A549 (cell line): ENCODE results near the gene BST1. TPM values are rescaled to one million over a fixed set of nuclear protein-coding genes. Genes with fewer than 3 reads are reported as not detected.

Experiments used
- ATAC-seq, 2 experiments: fragments of 200-7000 bp in 1 of 2; fragments of >200 bp in 1 of 2; cut with Nextera tagmentation in 1 of 2; cut with Tn5 transposase in 1 of 2; 3 replicates each; pipeline versions ENCODE4 v1.8.0 to v1.9.1; 2018 to 2020; ENCODE audit warnings: mild to moderate bottlenecking in 1 of 2, moderate library complexity in 1 of 2
- CTCF ChIA-PET: fragments of 300-600 bp; sonication (Branson Sonifier 250); formaldehyde crosslinking; extraction: SDS; loops from one replicate; lab custom pipeline; 2021; ENCODE audit warnings: antibody characterized with exemption, inconsistent platforms; lab: Yijun Ruan, JAX
- POLR2A ChIA-PET: fragments of 350-600 bp; formaldehyde crosslinking; extraction: SDS; loops from one replicate; lab custom pipeline; 2021; ENCODE audit warnings: antibody characterized with exemption, inconsistent platforms; lab: Yijun Ruan, JAX
- DNase-seq, 2 experiments: peaks; one replicate each; pipeline versions ENCODE4 v3.0.0 to v3.0.0-alpha.2; 2011 to 2016; ENCODE audit warnings: low read depth in 1 of 2, low spot score in 1 of 2
- FAIRE-seq: peaks from 2 replicates; lab custom pipeline; 2011; peaks lifted over from hg19 to GRCh38; lab: Jason Lieb, UNC
- H3K27ac ChIP-seq, 2 experiments: fragments of >200 bp; sonication (Bioruptor Twin); formaldehyde crosslinking; 3 replicates each; pipeline ENCODE4 v1.5.1; 2016 to 2017
- H3K4me1 ChIP-seq: fragments of >200 bp; sonication (Bioruptor Twin); formaldehyde crosslinking; 3 replicates; pipeline ENCODE4 v1.6.1; 2016
- H3K4me2 ChIP-seq: fragments of >200 bp; sonication (Bioruptor Twin); formaldehyde crosslinking; 3 replicates; pipeline ENCODE4 v1.6.1; 2016
- H3K4me3 ChIP-seq: fragments of >200 bp; sonication (Bioruptor Twin); formaldehyde crosslinking; 3 replicates; pipeline ENCODE4 v1.5.1; 2016
- H3K9me3 ChIP-seq: fragments of >200 bp; sonication (Bioruptor Twin); formaldehyde crosslinking; 3 replicates; pipeline ENCODE4 v1.6.1; 2016
- BHLHE40 ChIP-seq: IDR thresholded peaks from 2 replicates; pipeline ENCODE4 v1.6.1; 2012; ENCODE audit warnings: low read depth, low read length, inconsistent platforms
- CTCF ChIP-seq: fragments of >200 bp; sonication (Bioruptor Twin); formaldehyde crosslinking; IDR thresholded peaks from 3 replicates; pipeline ENCODE4 v1.5.1; 2016
- E2F6 ChIP-seq: IDR thresholded peaks from 2 replicates; pipeline ENCODE4 v1.6.1; 2012; ENCODE audit warnings: low read depth, borderline replicate concordance
- EHF ChIP-seq: fragments of 250-450 bp; sonication (Bioruptor Pico); IDR thresholded peaks from 2 replicates; pipeline ENCODE4 v1.5.0; 2020; ENCODE audit warnings: mild to moderate bottlenecking
- ELK1 ChIP-seq: fragments of 150-350 bp; IDR thresholded peaks from 2 replicates; pipeline ENCODE4 v1.6.1; 2014; ENCODE audit warnings: low read depth, mild to moderate bottlenecking, low read length
- EP300 ChIP-seq, 2 experiments: fragments of >200 bp; sonication (Bioruptor Twin); formaldehyde crosslinking; IDR thresholded peaks; 2 replicates in 1 of 2; 3 replicates in 1 of 2; pipeline ENCODE4 v1.6.1; 2016 to 2017
- FOSB ChIP-seq: fragments of 250-450 bp; sonication (Bioruptor Pico); IDR thresholded peaks from 2 replicates; pipeline ENCODE4 v1.5.0; 2020; ENCODE audit warnings: mild to moderate bottlenecking, moderate library complexity
- FOSL2 ChIP-seq, 2 experiments: fragments of 450-650 bp in 1 of 2; fragments of >200 bp in 1 of 2; sonication (Bioruptor Twin) in 1 of 2; formaldehyde crosslinking; IDR thresholded peaks; 2 replicates each; pipeline versions ENCODE4 v1.5.0 to v1.6.1; 2016 to 2020; ENCODE audit warnings: mild to moderate bottlenecking in 1 of 2, moderate library complexity in 1 of 2
- FOXS1 ChIP-seq: fragments of 250-450 bp; sonication (Bioruptor Pico); IDR thresholded peaks from 2 replicates; pipeline ENCODE4 v1.5.0; 2020; ENCODE audit warnings: mild to moderate bottlenecking, moderate library complexity
- GATA3 ChIP-seq: IDR thresholded peaks from 2 replicates; pipeline ENCODE4 v1.6.1; 2012; ENCODE audit warnings: borderline replicate concordance
- HDAC2 ChIP-seq: fragments of 200-600 bp; sonication (generic); IDR thresholded peaks from 2 replicates; pipeline ENCODE4 v1.6.1; 2016
- HES2 ChIP-seq: fragments of >200 bp; sonication (Bioruptor Twin); formaldehyde crosslinking; IDR thresholded peaks from 2 replicates; pipeline ENCODE4 v1.6.1; 2016
- HEYL ChIP-seq: fragments of 250-450 bp; sonication (Bioruptor Pico); IDR thresholded peaks from 2 replicates; pipeline ENCODE4 v1.8.0; 2021; ENCODE audit warnings: mild to moderate bottlenecking, moderate library complexity
- HMGXB4 ChIP-seq: fragments of 250-450 bp; sonication (Bioruptor Pico); IDR thresholded peaks from 2 replicates; pipeline ENCODE4 v1.5.0; 2021; ENCODE audit warnings: mild to moderate bottlenecking, moderate library complexity, borderline replicate concordance
- HOXB13 ChIP-seq: fragments of 250-450 bp; sonication (Bioruptor Pico); IDR thresholded peaks from 2 replicates; pipeline ENCODE4 v1.5.0; 2020; ENCODE audit warnings: low read depth, mild to moderate bottlenecking, moderate library complexity
- JUN ChIP-seq, 2 experiments: fragments of >200 bp; sonication (Bioruptor Twin); formaldehyde crosslinking; IDR thresholded peaks; 2 replicates in 1 of 2; 3 replicates in 1 of 2; pipeline ENCODE4 v1.6.1; 2016 to 2017
- MAFK ChIP-seq: fragments of 450-650 bp; IDR thresholded peaks from 2 replicates; pipeline ENCODE4 v1.6.1; 2014; ENCODE audit not compliant: partially characterized antibody
- MAX ChIP-seq: IDR thresholded peaks from 2 replicates; pipeline ENCODE4 v1.6.1; 2012
- MAZ ChIP-seq: fragments of 150-350 bp; IDR thresholded peaks from 2 replicates; pipeline ENCODE4 v1.6.1; 2014; ENCODE audit warnings: antibody characterized with exemption, low read depth, low read length, borderline replicate concordance
- MYC ChIP-seq: IDR thresholded peaks from 2 replicates; pipeline ENCODE4 v1.6.1; 2012; ENCODE audit warnings: mild to moderate bottlenecking, inconsistent platforms, low read length, improper control_type of control experiment, borderline replicate concordance
- NPAS2 ChIP-seq: fragments of 250-450 bp; sonication (Bioruptor Pico); IDR thresholded peaks from 2 replicates; pipeline ENCODE4 v1.8.0; 2022; ENCODE audit warnings: mild to moderate bottlenecking, moderate library complexity, borderline replicate concordance
- PBX3 ChIP-seq: IDR thresholded peaks from 2 replicates; pipeline ENCODE4 v1.6.1; 2012
- RAD21 ChIP-seq, 2 experiments: fragments of >200 bp in 1 of 2; sonication (Bioruptor Twin) in 1 of 2; formaldehyde crosslinking in 1 of 2; IDR thresholded peaks in 1 of 2; conservative IDR thresholded peaks in 1 of 2; 2 replicates in 1 of 2; 3 replicates in 1 of 2; pipeline ENCODE4 v1.6.1; 2012 to 2018; ENCODE audit warnings: inconsistent platforms in 1 of 2
- RFX5 ChIP-seq: fragments of 450-650 bp; IDR thresholded peaks from 2 replicates; pipeline ENCODE4 v1.7.1; 2014; ENCODE audit warnings: antibody characterized with exemption, mild to moderate bottlenecking, moderate library complexity
- RNF2 ChIP-seq: fragments of 200-600 bp; sonication (generic); IDR thresholded peaks from 2 replicates; pipeline ENCODE4 v1.6.1; 2016; ENCODE audit warnings: low read depth, mild to moderate bottlenecking, antibody characterized with exemption, moderate library complexity, borderline replicate concordance
- TFCP2L1 ChIP-seq: fragments of 250-450 bp; sonication (Bioruptor Pico); IDR thresholded peaks from 2 replicates; pipeline ENCODE4 v1.5.0; 2021; ENCODE audit warnings: mild to moderate bottlenecking
- ZNF302 ChIP-seq: fragments of 250-450 bp; sonication (Bioruptor Pico); IDR thresholded peaks from 2 replicates; pipeline ENCODE4 v1.9.0; 2021; ENCODE audit warnings: inconsistent platforms, mild to moderate bottlenecking, moderate library complexity
- ZSCAN20 ChIP-seq: fragments of 250-450 bp; sonication (Bioruptor Pico); IDR thresholded peaks from 2 replicates; pipeline ENCODE4 v1.8.0; 2022; ENCODE audit warnings: mild to moderate bottlenecking, moderate library complexity
- WGBS: methylation state at CpG from one replicate; pipeline ENCODE4 v1.1.6; 2017; ENCODE audit errors: missing lambda C conversion rate; 5-methylcytosine and 5-hydroxymethylcytosine counted together
- polyA plus RNA-seq, 4 experiments: library from polyadenylated mRNA; depleted of rRNA in 3 of 4; stranded (reverse); fragments of >200 nt; fragmentation: RNase III in 1 of 4; extraction: RNeasy Plus Mini Kit Qiagen cat#74134 plus additional on column Dnase treatment in 1 of 4; gene quantifications; 2 replicates in 3 of 4; 3 replicates in 1 of 4; pipeline ENCODE4 v1.2.3, GENCODE V29; 2011 to 2017

BST1 gene
- polyA plus RNA-seq, 2 of the 4 experiments (the other 2 are of a cell fraction): 11.7 to 16.0 TPM

GRCh38 chr4:15718465-15718864 lies 15.6 kb downstream of the BST1 start:
- 85% methylated on average over 5 of the region's 5 CpGs for WGBS
- CTCF ChIA-PET: interaction anchor here (1.0 kb wide), 1 partner anchor 239 kb away, joined by 3 read pairs; no protein-coding TSS in a partner anchor
- no peak overlapping the region for H3K27ac ChIP-seq
- H3K4me3 ChIP-seq: no peak overlapping the region
- no peak overlapping the region for H3K4me2 ChIP-seq
- no peaks in the 10 kb centered on the region for H3K9me3 ChIP-seq
- ATAC-seq: no peak
- TF ChIP-seq HMGXB4 (no peak), EP300 (IDR thresholded peaks at IDR 0.05) (no peak), HOXB13 (CRISPR knock-in tag) (no peak), NPAS2 (CRISPR knock-in tag) (no peak), EHF (CRISPR knock-in tag) (no peak), BHLHE40 (no peak), ELK1 (no peak), MAX (no peak), ZNF302 (CRISPR knock-in tag) (no peak), FOSL2 (IDR thresholded peaks at IDR 0.05) (no peak), FOSL2 (CRISPR knock-in tag; IDR thresholded peaks at IDR 0.05) (no peak), MAZ (no peak), RAD21 (conservative IDR thresholded peaks at IDR 0.05 in 1 of 2, IDR thresholded peaks at IDR 0.05 in 1 of 2) (no peak), FOXS1 (CRISPR knock-in tag) (no peak), RNF2 (no peak), TFCP2L1 (CRISPR knock-in tag) (no peak), JUN (IDR thresholded peaks at IDR 0.05) (no peak), FOSB (no peak), HES2 (no peak), MAFK (no peak)
- TF ChIP-seq, all 56 proteins: peak for 0
- FAIRE-seq (no peak), DNase-seq (no peak)
- POLR2A ChIA-PET: no interaction called here
- no peaks in the 10 kb centered on the region for H3K4me1 ChIP-seq

- Histone ChIP-seq H3K27ac (no peak overlapping the region), H3K4me1 (no peaks in the 10 kb centered on the region), H3K4me2 (no peak overlapping the region), H3K9me3 (no peaks in the 10 kb centered on the region), H3K4me3 (no peak overlapping the region)
- POLR2A ChIA-PET: no interaction called here
- CTCF ChIA-PET: no interaction called here
- no peak for FAIRE-seq
- ATAC-seq: no peak
- no peak for DNase-seq
- WGBS: 78% methylated on average over 7 of the region's 7 CpGs
- TF ChIP-seq MYC (no peak), JUN (IDR thresholded peaks at IDR 0.05) (no peak), PBX3 (no peak), E2F6 (no peak), MAX (no peak), HEYL (CRISPR knock-in tag) (no peak), HMGXB4 (no peak), RFX5 (no peak), HDAC2 (no peak), CTCF (no peak), HES2 (no peak), GATA3 (no peak), EP300 (IDR thresholded peaks at IDR 0.05) (no peak), ZSCAN20 (no peak)
These were observed 16.1 kb downstream of the BST1 start for GRCh38 chr4:15718959-15719358.
